Heart left ventricle (tissue), 16 donors: Measurements from ENCODE around the gene TNRC18. TPM values are rescaled to one million over a fixed set of nuclear protein-coding genes. Genes with fewer than 3 reads are reported as not detected.

Experiments used
- ATAC-seq, 4 donors: fragments of 200-7000 bp; cut with Tn5 transposase; one replicate each; pipeline ENCODE4 v1.9.1; 2020 to 2022; ENCODE audit warnings: moderate library complexity in 4 of 4, mild to moderate bottlenecking in 3 of 4, moderate number of reproducible peaks in 1 of 4
- DNase-seq, 5 donors: peaks; one replicate each; pipeline ENCODE4 v3.0.0-alpha.2; 2020
- H3K27ac ChIP-seq, 12 donors: fragments of 200-600 bp; sonication (generic) in 4 of 12; one replicate each; pipeline versions ENCODE4 v1.5.0 to v1.8.0; 2016 to 2022; ENCODE audit warnings: mild to moderate bottlenecking in 2 of 12
- H3K27me3 ChIP-seq, 9 donors: fragments of 200-600 bp; sonication (generic) in 2 of 9; one replicate each; pipeline versions ENCODE4 v1.5.1 to v1.8.0; 2016 to 2022; ENCODE audit warnings: mild to moderate bottlenecking in 3 of 9
- H3K36me3 ChIP-seq, 9 donors: fragments of 200-600 bp; sonication (generic) in 2 of 9; one replicate each; pipeline versions ENCODE4 v1.5.0 to v1.8.0; 2018 to 2022; ENCODE audit warnings: mild to moderate bottlenecking in 2 of 9
- H3K4me1 ChIP-seq, 12 donors: fragments of 200-600 bp; sonication (generic) in 4 of 12; one replicate each; pipeline versions ENCODE4 v1.5.0 to v1.8.0; 2016 to 2022; ENCODE audit warnings: mild to moderate bottlenecking in 3 of 12
- H3K4me3 ChIP-seq, 12 donors: fragments of 200-600 bp; sonication (generic) in 4 of 12; one replicate each; pipeline versions ENCODE4 v1.5.0 to v1.8.0; 2017 to 2022; ENCODE audit warnings: mild to moderate bottlenecking in 9 of 12, moderate library complexity in 4 of 12
- H3K9me3 ChIP-seq, 12 donors: fragments of 200-600 bp; sonication (generic) in 4 of 12; one replicate each; pipeline versions ENCODE4 v1.5.0 to v1.8.0; 2016 to 2022; ENCODE audit warnings: mild to moderate bottlenecking in 1 of 12
- POLR2A ChIP-seq, 2 donors: fragments of 450-650 bp; IDR thresholded peaks; one replicate each; pipeline ENCODE4 v1.6.1; 2017; ENCODE audit warnings: antibody characterized with exemption in 2 of 2, mild to moderate bottlenecking in 2 of 2, moderate library complexity in 2 of 2
- WGBS, 4 donors: extraction: QIAGEN DNeasy Blood & Tissue Kit in 2 of 4; methylation state at CpG; one replicate each; pipeline versions ENCODE4 v1.1.5 to v1.1.7; 2013 to 2018; 5-methylcytosine and 5-hydroxymethylcytosine counted together
- intact Hi-C, 10 donors: fragments of 100-400 bp; cut with DNase I; formaldehyde crosslinking; loops; one replicate each; pipeline versions ENCODE4 v1.11.1 to v1.14.2; 2022
- polyA plus RNA-seq, 2 donors: library from polyadenylated mRNA; stranded (reverse); fragments of 200-250 nt; gene quantifications; one replicate each; pipeline ENCODE4 v1.2.3, GENCODE V29; 2013
- total RNA-seq, 9 donors: library from RNA; depleted of rRNA in 2 of 9; stranded (reverse); fragments of >200 nt in 2 of 9; fragmentation: NEBNext Ultra II Directional in 3 of 9; extraction: Animal tissue kit (Norgen Biotek cat#: 25700) in 3 of 9; gene quantifications; one replicate each; pipeline versions ENCODE4 v1.1.0 to v1.2.4, GENCODE V29; 2016 to 2023
- TF ChIP-seq, protein P1 (sequence below), 12 donors: fragments of 200-600 bp; sonication (generic) in 4 of 12; IDR thresholded peaks; one replicate each; pipeline versions ENCODE4 v1.5.0 to v1.8.0; 2018 to 2022; ENCODE audit warnings: antibody characterized with exemption in 12 of 12, mild to moderate bottlenecking in 5 of 12
- donor health status: ischemic (EF 13 %, LVEDD 7.1; RV severe dilation, severe dysfunction).
- donor health status: healthy with polysubstance abuse.
- donor health status: DM: no; HTN: yes; CAD: no.
- donor health status: DM: no; HTN: no; CAD: no.
- donor health status: ischemic (EF 25% LVEDD 6.9; RV normal size, moderate dysfunction).
- donor health status: ischemic (EF 25% LVEDD 5.7; RV mildly dilated, moderate dysfunction).
- donor health status: healthy.
- donor health status: DM: yes; HTN: yes; CAD: no.
- donor health status: ischemic (EF 35%, LVEDD 5.7; RV mildly dilated, moderate dysfunction).
- donor health status: nonischemic (EF 11% LVEDD 7.7; RV severe dilation, severe dysfunction).
- donor health status: DM: yes; HTN: yes; CAD: no.
- donor health status: PGD.
- donor health status: ischemic (EF 29% LVEDD 5.4; RV normal size, mild dysfunction).
- donor health status: nonischemic (EF 23%, LVEDD 6.1; RV moderate dilation, normal function).

Gene TNRC18
- total and polyA plus RNA-seq, 11 donors, result 23.4 to 66.6 (median 33.7) TPM

DNA sequence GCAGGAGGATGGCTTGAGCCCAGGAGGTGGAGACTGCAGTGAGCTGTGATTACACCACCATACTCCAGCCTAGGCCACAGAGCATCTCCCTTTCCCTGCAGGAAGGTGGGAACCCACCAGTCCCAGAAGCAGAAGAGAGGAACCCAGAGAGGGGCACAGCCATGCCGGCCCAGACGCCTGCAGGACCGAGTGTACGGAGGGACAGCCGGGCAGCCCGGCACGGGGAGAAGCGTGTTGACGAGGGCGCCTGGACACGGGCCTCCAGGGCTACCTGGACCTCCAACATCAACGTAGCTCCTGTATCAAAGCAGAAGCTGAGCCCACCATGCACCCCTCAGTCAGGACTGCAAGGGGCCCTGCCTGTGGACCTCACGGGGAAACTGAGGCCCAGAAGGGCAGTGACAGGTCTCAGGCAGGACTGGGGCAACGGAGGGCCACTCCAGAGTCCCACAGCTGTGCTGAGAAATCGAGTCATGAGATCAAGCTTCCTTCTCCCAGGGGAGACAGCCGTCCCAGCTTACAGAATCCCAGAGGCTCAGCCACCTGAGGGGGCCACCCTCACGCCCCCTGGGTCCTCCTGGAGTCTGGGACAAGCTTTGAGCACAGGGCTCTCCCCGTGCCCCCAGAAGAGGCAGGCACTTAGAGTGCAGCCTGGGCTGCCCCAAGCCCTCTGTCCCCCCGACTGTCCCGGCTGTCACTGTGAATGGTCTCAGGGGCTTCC lies 43.1 kb downstream of the TNRC18 start:
- intact Hi-C loops, result no loop called here
- TF ChIP-seq, protein P1, sequence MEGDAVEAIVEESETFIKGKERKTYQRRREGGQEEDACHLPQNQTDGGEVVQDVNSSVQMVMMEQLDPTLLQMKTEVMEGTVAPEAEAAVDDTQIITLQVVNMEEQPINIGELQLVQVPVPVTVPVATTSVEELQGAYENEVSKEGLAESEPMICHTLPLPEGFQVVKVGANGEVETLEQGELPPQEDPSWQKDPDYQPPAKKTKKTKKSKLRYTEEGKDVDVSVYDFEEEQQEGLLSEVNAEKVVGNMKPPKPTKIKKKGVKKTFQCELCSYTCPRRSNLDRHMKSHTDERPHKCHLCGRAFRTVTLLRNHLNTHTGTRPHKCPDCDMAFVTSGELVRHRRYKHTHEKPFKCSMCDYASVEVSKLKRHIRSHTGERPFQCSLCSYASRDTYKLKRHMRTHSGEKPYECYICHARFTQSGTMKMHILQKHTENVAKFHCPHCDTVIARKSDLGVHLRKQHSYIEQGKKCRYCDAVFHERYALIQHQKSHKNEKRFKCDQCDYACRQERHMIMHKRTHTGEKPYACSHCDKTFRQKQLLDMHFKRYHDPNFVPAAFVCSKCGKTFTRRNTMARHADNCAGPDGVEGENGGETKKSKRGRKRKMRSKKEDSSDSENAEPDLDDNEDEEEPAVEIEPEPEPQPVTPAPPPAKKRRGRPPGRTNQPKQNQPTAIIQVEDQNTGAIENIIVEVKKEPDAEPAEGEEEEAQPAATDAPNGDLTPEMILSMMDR (IDR thresholded peaks at IDR 0.05), result no peak
- TF ChIP-seq POLR2A (IDR thresholded peaks at IDR 0.05), result no peak
- Histone ChIP-seq H3K9me3 (no peaks in the 10 kb centered on the region), H3K27me3 (no peaks in the 10 kb centered on the region), H3K27ac (peak overlapping the region in 1 of 12 donors; percentile 40), H3K4me3 (no peak overlapping the region), H3K4me1 (peaks cover 0 to 53% (median 30%) of the 10 kb centered on the region in 12 donors), H3K36me3 (peaks cover 0 to 44% (median 28%) of the 10 kb centered on the region in 9 donors)
- 84 to 88% (median 85%) methylated on average over 16 to 20 of the region's 20 CpGs for WGBS, 4 donors
- no peak for DNase-seq
- ATAC-seq, result no peak

DNA sequence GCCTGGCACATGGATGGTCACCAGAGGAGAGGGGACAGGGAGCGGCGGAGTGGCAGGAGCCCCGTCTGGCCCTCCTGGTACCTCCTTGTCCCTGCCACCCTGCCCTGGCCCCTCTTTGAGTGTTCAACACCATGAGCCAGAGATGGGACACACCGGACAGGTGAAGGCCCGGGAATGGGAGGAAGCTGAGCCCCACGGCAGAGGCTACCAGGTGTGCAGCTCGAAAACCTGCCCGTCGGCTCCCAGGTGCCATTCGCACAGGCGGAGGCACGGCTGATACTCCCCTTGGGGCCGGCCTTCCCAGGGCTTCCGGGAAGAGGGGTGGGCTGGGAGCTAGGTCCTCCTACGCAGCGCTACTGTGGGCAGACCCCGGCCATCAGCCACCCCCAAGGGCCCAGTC lies 44.1 kb downstream of the TNRC18 start:
- H3K9me3 ChIP-seq, result no peaks in the 10 kb centered on the region
- DNase-seq (no peak), ATAC-seq (no peak)
- H3K36me3 ChIP-seq, result peaks cover 0 to 47% (median 31%) of the 10 kb centered on the region in 9 donors
- WGBS, 4 donors, result 86 to 90% (median 88%) methylated on average over 3 to 17 of the region's 17 CpGs
- no peak overlapping the region for H3K4me3 ChIP-seq
- H3K27ac ChIP-seq, result no peak overlapping the region
- TF ChIP-seq, protein P1 (IDR thresholded peaks at IDR 0.05), result no peak
- TF ChIP-seq POLR2A (IDR thresholded peaks at IDR 0.05), result no peak
- peaks cover 0 to 49% (median 26%) of the 10 kb centered on the region in 12 donors for H3K4me1 ChIP-seq
- no peaks in the 10 kb centered on the region for H3K27me3 ChIP-seq
- intact Hi-C loops, result no loop called here

DNA sequence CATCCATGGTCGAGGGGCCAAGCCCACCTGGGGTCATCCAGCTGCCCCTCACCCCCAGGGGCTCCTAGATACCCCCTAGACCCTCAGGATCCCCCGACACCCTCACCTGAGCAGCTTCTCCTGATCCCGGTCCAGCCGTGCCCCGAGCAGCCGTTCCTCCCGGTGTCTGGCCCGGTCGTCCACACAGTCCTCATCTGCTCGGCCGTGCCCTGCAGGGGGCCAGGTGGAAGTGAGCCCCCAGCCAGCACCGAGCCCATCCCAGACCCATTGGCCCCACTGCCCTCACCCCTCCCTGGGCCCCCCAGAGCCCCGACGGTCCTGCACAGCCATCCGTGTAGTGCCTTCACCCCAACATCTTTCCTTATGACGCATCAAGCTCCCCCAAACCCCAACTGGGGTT lies 45.8 kb downstream of the TNRC18 start:
- DNase-seq (no peak), ATAC-seq (no peak)
- TF ChIP-seq, protein P1 (IDR thresholded peaks at IDR 0.05), result no peak
- no peak for TF ChIP-seq POLR2A (IDR thresholded peaks at IDR 0.05)
- WGBS, 4 donors, result 93 to 96% (median 94%) methylated on average over 15 to 16 of the region's 16 CpGs
- no peak overlapping the region for H3K4me3 ChIP-seq
- H3K27me3 ChIP-seq, result no peaks in the 10 kb centered on the region
- peaks cover 0 to 37% (median 14%) of the 10 kb centered on the region in 12 donors for H3K4me1 ChIP-seq
- peak overlapping the region in 1 of 12 donors; percentile 31 for H3K27ac ChIP-seq
- intact Hi-C loops, result no loop called here
- H3K36me3 ChIP-seq, result peaks cover 0 to 57% (median 45%) of the 10 kb centered on the region in 9 donors
- H3K9me3 ChIP-seq, result no peaks in the 10 kb centered on the region

DNA sequence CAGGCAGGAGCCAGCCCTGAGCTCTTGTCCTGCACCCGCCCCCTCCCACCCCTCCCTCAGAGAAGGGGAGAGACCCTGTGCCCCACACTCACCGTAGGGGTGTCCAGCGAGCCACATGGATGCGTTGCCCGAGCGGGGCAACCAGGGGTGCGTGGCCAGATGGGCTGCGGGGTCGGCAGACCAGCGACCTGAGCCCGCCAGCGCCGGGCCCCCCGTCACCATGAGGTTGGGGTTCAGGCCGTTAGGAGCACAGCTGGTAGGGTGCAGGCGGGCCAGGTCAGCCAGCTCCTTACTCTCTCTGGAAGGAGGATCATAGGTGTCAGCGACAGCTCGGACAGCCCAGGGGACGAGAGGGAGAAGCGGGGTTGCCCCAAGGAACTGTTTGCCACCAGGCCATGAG lies 46.4 kb downstream of the TNRC18 start:
- DNase-seq, result no peak
- peak overlapping the region in 1 of 12 donors; percentile 31 for H3K27ac ChIP-seq
- peaks cover 0 to 31% (median 9%) of the 10 kb centered on the region in 12 donors for H3K4me1 ChIP-seq
- ATAC-seq, result no peak
- peaks cover 0 to 62% (median 51%) of the 10 kb centered on the region in 9 donors for H3K36me3 ChIP-seq
- H3K27me3 ChIP-seq, result no peaks in the 10 kb centered on the region
- intact Hi-C loops, result no loop called here
- H3K4me3 ChIP-seq, result no peak overlapping the region
- H3K9me3 ChIP-seq, result no peaks in the 10 kb centered on the region
- 93 to 98% (median 95%) methylated on average over 15 to 20 of the region's 20 CpGs for WGBS, 4 donors
- TF ChIP-seq, protein P1 (IDR thresholded peaks at IDR 0.05), result no peak
- TF ChIP-seq POLR2A (IDR thresholded peaks at IDR 0.05), result no peak
